Endometrium (tissue), 2 donors: ENCODE results near the gene KRTAP9-7.
A peak's percentile ranks its signal among the peaks of the same experiment; 100 is the strongest.

Source experiments
- FAIRE-seq: peaks from 2 replicates; lab custom pipeline; 2012; peaks lifted over from hg19 to GRCh38; lab: Jason Lieb, UNC
- donor health status: control.
- donor health status: control.

Gene KRTAP9-7

GRCh38 chr17:41322094-41322902, 46.8 kb downstream of the KRTAP9-7 start:
- peak; percentile 29 for FAIRE-seq

- FAIRE-seq, result no peak
Observed at GRCh38 chr17:41322903-41323895, 47.7 kb downstream of the KRTAP9-7 start.

GRCh38 chr17:41324180-41325075, 48.9 kb downstream of the KRTAP9-7 start:
- FAIRE-seq, result no peak

GRCh38 chr17:41325126-41325525, 49.6 kb downstream of the KRTAP9-7 start:
- no peak for FAIRE-seq

- no peak for FAIRE-seq
Observed at GRCh38 chr17:41325611-41326010, 50.1 kb downstream of the KRTAP9-7 start.
